ENCODE results near the gene NTRK1.

The NTRK1 gene

DNA sequence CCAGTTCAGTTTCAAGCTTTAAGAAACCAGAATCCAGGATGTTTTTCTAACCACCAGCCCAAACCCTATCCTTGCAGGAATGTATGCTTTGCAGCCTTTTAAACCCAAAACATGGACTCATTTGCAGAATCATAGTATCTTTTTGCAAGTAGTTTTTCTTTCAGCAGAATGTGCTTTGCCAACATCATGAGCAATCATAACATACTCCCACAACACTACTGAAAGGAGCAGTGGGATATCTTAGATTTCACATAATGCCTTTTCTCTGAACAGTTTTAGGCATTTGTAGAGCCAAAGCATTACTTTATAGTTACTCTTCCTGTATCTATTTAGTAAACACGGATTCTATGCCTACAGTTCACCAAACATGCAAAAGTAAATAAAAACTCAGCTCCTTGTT, 34.0 kb upstream of the NTRK1 start:
- Mint-ChIP-seq H3K36me3 (ENCODE audit: low read depth) (no peaks in the 10 kb centered on the region), H3K9me3 (no peaks in the 10 kb centered on the region), H3K27me3 (peaks cover 31% of the 10 kb centered on the region), H3K4me3 (no peak overlapping the region), H3K27ac (no peak overlapping the region), H3K4me1 (ENCODE audit: low read depth) (no peaks in the 10 kb centered on the region)
- intact Hi-C loops (cut with micrococcal nuclease) = no loop called here

DNA sequence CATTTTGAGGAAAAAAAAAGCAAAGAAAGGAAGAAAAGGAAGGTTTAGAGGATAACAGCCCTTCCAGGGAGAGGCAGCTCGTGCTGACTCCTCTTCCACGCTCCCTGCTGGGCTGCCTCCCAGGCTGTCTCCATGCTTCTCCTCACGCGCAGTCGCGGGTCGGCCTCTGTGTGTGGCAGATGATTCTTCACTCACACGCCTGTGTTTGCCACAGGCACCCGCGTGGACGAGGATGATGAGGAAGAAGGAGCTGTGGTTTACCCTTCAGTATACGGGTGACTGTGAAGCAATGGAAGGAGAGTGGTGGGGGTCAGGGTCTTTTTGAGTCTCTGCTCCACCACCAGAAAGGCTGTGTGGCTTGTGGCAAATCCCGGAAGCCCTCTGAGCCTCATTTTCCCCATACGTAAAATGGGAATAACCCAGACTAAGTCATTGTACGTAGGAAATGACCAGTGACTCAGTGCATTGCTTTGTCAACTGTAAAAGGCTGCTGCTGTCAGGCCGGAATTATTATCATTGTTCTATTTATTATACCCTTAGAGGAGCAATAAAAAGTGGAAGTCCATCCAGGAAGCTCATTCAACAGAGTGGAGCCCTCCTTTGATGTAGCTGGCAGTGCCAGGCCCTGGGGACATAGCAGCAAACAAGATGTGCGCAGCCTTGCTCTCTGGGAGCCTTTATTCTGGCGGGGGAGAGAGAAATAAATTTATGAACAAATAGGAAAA, 32.1 kb upstream of the NTRK1 start:
- Mint-ChIP-seq H3K27ac (no peak overlapping the region), H3K9me3 (no peaks in the 10 kb centered on the region), H3K27me3 (peaks cover 32% of the 10 kb centered on the region), H3K4me3 (no peak overlapping the region), H3K36me3 (ENCODE audit: low read depth) (no peaks in the 10 kb centered on the region), H3K4me1 (ENCODE audit: low read depth) (no peaks in the 10 kb centered on the region)
- intact Hi-C loops (cut with micrococcal nuclease) = no loop called here

GRCh38 chr1:156832434-156832833, 28.2 kb upstream of the NTRK1 start:
- Mint-ChIP-seq H3K4me1 (ENCODE audit: low read depth) (no peaks in the 10 kb centered on the region), H3K27me3 (peaks cover 62% of the 10 kb centered on the region), H3K36me3 (ENCODE audit: low read depth) (no peaks in the 10 kb centered on the region), H3K27ac (no peak overlapping the region), H3K4me3 (no peak overlapping the region), H3K9me3 (no peaks in the 10 kb centered on the region)
- intact Hi-C loops (cut with micrococcal nuclease) = no loop called here

DNA sequence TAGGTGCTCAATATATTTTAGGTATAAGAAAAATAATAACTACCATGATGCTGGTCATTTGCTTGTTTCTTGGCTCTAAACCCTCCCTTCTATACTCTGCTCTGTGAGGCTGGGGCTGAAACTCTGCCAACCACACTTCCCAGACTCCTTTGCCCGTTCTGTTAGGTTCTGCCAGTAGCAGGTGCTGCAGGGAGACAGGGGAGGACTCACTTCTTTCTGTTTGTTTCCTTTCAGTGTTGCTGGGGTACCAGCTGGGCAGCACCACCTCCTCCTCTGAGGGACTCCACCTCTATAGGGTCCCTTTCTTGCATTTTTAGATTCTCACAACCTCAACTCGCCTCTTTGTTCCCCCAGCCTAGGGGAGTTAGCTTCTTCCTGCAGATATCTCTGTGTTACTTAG, 27.1 kb upstream of the NTRK1 start:
- Mint-ChIP-seq H3K27ac (no peak overlapping the region), H3K27me3 (peaks cover 69% of the 10 kb centered on the region), H3K36me3 (ENCODE audit: low read depth) (no peaks in the 10 kb centered on the region), H3K4me1 (ENCODE audit: low read depth) (no peaks in the 10 kb centered on the region), H3K4me3 (no peak overlapping the region), H3K9me3 (no peaks in the 10 kb centered on the region)
- intact Hi-C loops (cut with micrococcal nuclease) = no loop called here

- Mint-ChIP-seq H3K27ac (no peak overlapping the region), H3K36me3 (ENCODE audit: low read depth) (no peaks in the 10 kb centered on the region), H3K4me3 (no peak overlapping the region), H3K4me1 (ENCODE audit: low read depth) (no peaks in the 10 kb centered on the region), H3K27me3 (peaks cover 71% of the 10 kb centered on the region), H3K9me3 (no peaks in the 10 kb centered on the region)
- intact Hi-C loops (cut with micrococcal nuclease) = no loop called here
Observed at GRCh38 chr1:156834322-156834721, 26.3 kb upstream of the NTRK1 start.

GRCh38 chr1:156836041-156836654, 24.5 kb upstream of the NTRK1 start:
- H3K27ac Mint-ChIP-seq = no peak overlapping the region
- peaks cover 83% of the 10 kb centered on the region for H3K27me3 Mint-ChIP-seq
- H3K9me3 Mint-ChIP-seq = no peaks in the 10 kb centered on the region
- H3K4me3 Mint-ChIP-seq = no peak overlapping the region
- intact Hi-C loops (cut with micrococcal nuclease) = no loop called here
- H3K4me1 Mint-ChIP-seq (ENCODE audit: low read depth) = no peaks in the 10 kb centered on the region
- H3K36me3 Mint-ChIP-seq (ENCODE audit: low read depth) = no peaks in the 10 kb centered on the region

DNA sequence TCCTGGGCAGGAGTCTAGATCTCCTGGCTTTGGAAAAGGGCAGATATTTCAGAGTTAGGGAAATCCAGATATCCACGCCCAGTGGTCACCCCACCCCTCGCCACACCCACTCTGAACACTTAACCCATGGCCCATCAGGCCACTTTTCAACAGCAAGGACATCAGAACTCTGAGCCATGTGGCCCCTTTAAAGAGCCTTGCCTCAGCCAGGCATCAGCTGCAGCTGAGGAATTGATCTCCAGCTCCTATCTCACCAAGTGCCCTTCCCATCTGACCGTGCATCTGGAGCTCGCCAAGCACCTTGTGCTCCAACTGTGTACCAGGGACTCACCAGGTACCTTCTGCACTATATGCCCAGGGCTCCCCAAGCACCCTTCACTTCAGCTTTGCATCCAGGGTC, 23.8 kb upstream of the NTRK1 start:
- Mint-ChIP-seq H3K9me3 (no peaks in the 10 kb centered on the region), H3K4me1 (ENCODE audit: low read depth) (no peaks in the 10 kb centered on the region)
- intact Hi-C loops (cut with micrococcal nuclease) = no loop called here

DNA sequence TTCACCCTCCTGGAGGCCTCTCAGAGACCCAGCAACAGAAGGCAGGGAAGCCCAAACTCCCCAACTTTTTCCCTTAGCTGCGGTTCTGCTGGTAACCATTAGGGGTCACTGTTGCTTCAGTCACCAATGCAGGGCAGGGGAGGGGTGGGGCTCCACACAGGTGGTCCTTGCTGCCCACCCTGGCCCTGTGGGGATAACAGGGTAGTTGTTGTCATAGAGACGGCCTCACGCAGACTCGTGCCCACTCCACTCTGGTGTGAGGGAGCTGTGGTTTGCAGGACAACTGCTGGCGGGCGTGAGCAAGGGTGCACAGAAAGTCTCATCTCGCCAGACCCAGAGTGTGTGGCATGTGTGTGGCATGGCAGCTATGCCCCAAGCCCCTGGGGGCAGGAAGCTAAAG, 21.7 kb upstream of the NTRK1 start:
- Mint-ChIP-seq H3K4me3 (no peak overlapping the region), H3K9me3 (no peaks in the 10 kb centered on the region), H3K4me1 (ENCODE audit: low read depth) (peaks cover 10% of the 10 kb centered on the region), H3K27me3 (peaks cover 83% of the 10 kb centered on the region), H3K36me3 (ENCODE audit: low read depth) (no peaks in the 10 kb centered on the region), H3K27ac (no peak overlapping the region)
- intact Hi-C loops (cut with micrococcal nuclease) = no loop called here

More for the DNA sequence above, 23.8 kb upstream of the NTRK1 start:
- Mint-ChIP-seq H3K27ac (no peak overlapping the region), H3K36me3 (ENCODE audit: low read depth) (no peaks in the 10 kb centered on the region), H3K4me3 (no peak overlapping the region), H3K27me3 (peaks cover 80% of the 10 kb centered on the region)

DNA sequence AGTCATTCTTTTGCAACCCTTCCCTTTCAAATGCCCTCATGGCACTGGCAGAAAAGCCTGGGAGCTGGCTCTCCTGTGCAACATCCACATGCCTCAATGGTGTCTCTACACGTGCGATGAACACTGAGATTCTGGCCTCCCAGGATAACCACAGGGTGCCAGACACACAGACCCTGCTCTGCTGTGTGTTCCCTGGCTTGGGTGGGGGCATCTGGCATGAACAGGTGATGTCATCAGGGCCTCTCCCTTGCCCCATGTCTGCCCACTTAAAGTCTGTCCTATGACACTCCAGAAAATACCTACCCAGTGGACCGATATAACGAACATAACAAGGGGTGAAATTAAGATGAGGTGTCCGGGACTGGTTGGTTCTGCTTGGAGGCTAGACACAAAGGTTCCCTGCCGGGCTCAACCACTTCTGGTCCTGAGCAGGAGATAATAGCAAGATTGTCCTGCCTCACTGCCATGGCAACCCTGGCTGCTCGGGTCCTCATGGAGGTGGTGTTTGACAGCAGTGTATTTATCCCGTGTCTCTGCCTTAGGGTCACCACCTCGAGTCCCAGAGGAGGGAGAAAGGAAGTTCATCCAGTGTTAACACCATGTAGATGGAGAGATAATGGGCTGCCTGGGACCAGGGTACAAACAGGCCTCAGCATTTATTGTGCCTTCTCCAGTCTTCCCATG, 21.1 kb upstream of the NTRK1 start:
- no peak overlapping the region for H3K27ac Mint-ChIP-seq
- H3K36me3 Mint-ChIP-seq (ENCODE audit: low read depth) = no peaks in the 10 kb centered on the region
- intact Hi-C loops (cut with micrococcal nuclease) = no loop called here
- H3K4me3 Mint-ChIP-seq = no peak overlapping the region
- no peaks in the 10 kb centered on the region for H3K9me3 Mint-ChIP-seq
- peaks cover 84% of the 10 kb centered on the region for H3K27me3 Mint-ChIP-seq
- peaks cover 10% of the 10 kb centered on the region for H3K4me1 Mint-ChIP-seq (ENCODE audit: low read depth)

DNA sequence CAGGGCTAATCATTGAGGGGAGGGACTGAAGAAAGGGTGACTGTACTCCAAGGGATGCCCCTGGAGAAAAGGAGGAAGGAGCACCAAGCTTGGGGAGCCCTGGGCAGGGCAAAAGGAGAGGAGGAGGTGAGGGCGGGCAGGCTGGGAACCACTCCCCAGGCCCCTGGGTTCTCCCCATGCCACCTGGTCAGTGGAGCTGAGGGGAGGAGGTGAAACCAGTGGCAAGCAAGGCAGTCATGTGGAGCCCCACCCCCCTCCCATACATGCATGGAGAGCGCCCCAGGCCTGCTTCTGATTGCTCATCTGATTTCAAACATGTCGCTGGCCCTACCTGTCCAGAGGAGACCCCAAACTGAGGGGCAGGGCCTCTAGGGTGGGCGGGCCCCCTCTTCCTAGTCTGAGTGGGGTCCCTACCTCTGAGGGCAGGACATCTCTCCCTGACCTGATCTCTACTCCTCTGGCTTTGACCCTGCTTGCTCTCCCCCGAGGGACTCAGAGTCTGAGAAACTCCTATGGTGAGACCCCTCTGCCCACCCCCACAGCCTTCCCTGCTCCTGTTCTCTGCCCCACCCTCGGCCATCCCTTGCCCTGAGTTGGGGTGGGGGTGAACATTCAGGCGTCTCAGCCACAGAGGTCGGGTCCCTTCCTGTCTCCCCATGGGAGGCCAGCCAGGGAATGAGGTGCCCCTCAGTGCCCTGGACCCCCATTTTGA, 20.3 kb upstream of the NTRK1 start:
- no peaks in the 10 kb centered on the region for H3K36me3 Mint-ChIP-seq (ENCODE audit: low read depth)
- H3K9me3 Mint-ChIP-seq = no peaks in the 10 kb centered on the region
- H3K4me1 Mint-ChIP-seq (ENCODE audit: low read depth) = peaks cover 17% of the 10 kb centered on the region
- peaks cover 84% of the 10 kb centered on the region for H3K27me3 Mint-ChIP-seq
- intact Hi-C loops (cut with micrococcal nuclease) = no loop called here
- H3K4me3 Mint-ChIP-seq = no peak overlapping the region
- H3K27ac Mint-ChIP-seq = no peak overlapping the region

GRCh38 chr1:156840898-156841279, 19.8 kb upstream of the NTRK1 start:
- Mint-ChIP-seq H3K36me3 (ENCODE audit: low read depth) (no peaks in the 10 kb centered on the region), H3K27me3 (peaks cover 87% of the 10 kb centered on the region), H3K9me3 (no peaks in the 10 kb centered on the region), H3K4me1 (ENCODE audit: low read depth) (peaks cover 20% of the 10 kb centered on the region), H3K27ac (no peak overlapping the region), H3K4me3 (no peak overlapping the region)
- intact Hi-C loops (cut with micrococcal nuclease) = no loop called here

GRCh38 chr1:156841295-156841855, 19.3 kb upstream of the NTRK1 start:
- H3K4me3 Mint-ChIP-seq = no peak overlapping the region
- H3K36me3 Mint-ChIP-seq (ENCODE audit: low read depth) = no peaks in the 10 kb centered on the region
- no peak overlapping the region for H3K27ac Mint-ChIP-seq
- intact Hi-C loops (cut with micrococcal nuclease) = no loop called here
- H3K9me3 Mint-ChIP-seq = no peaks in the 10 kb centered on the region
- H3K27me3 Mint-ChIP-seq = peaks cover 87% of the 10 kb centered on the region
- peaks cover 20% of the 10 kb centered on the region for H3K4me1 Mint-ChIP-seq (ENCODE audit: low read depth)

- intact Hi-C loops (cut with micrococcal nuclease) = no loop called here
- H3K4me1 Mint-ChIP-seq (ENCODE audit: low read depth) = peaks cover 20% of the 10 kb centered on the region
- no peak overlapping the region for H3K27ac Mint-ChIP-seq
- no peaks in the 10 kb centered on the region for H3K36me3 Mint-ChIP-seq (ENCODE audit: low read depth)
- H3K27me3 Mint-ChIP-seq = peaks cover 91% of the 10 kb centered on the region
- H3K4me3 Mint-ChIP-seq = no peak overlapping the region
- H3K9me3 Mint-ChIP-seq = no peaks in the 10 kb centered on the region
Observed at GRCh38 chr1:156842618-156843300, 17.9 kb upstream of the NTRK1 start.

Data from dendritic cell treated with granulocyte-macrophage colony-stimulating factor and Interleukin-4, amounts not matched to agents 40 ng/mL and 50 ng/mL, for 4 days (primary cell).